ENCODE data around the gene COP1. TPM values are rescaled to one million over a fixed set of nuclear protein-coding genes. Genes with fewer than 3 reads are reported as not detected.

The COP1 gene
- total RNA-seq, 4 donors from 2014 or later: 74.1 to 104 (median 87.5) TPM

DNA sequence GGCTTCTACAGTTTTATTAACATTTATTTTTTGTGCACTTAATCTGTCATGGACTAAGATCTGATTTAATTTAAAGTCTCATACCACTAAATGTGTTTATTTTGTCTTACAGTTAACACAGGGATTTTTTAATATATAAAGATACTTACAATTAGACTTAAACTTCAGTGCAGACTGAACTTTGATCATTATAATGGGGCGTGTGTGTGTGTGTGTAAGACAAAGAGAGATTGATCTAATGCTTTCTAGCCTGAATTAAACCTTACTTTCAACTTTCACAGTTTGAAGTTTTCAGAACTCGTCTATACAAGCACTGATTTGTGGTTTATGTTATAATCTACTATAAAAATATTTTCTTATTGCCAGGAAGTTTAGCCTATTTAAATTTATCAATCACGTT lies 150.8 kb downstream of the COP1 start:
- no peak for DNase-seq (ENCODE audit: low spot score in 2 of 2)
- TF ChIP-seq POLR2A (IDR thresholded peaks at IDR 0.05): no peak
- TF ChIP-seq, protein P1, sequence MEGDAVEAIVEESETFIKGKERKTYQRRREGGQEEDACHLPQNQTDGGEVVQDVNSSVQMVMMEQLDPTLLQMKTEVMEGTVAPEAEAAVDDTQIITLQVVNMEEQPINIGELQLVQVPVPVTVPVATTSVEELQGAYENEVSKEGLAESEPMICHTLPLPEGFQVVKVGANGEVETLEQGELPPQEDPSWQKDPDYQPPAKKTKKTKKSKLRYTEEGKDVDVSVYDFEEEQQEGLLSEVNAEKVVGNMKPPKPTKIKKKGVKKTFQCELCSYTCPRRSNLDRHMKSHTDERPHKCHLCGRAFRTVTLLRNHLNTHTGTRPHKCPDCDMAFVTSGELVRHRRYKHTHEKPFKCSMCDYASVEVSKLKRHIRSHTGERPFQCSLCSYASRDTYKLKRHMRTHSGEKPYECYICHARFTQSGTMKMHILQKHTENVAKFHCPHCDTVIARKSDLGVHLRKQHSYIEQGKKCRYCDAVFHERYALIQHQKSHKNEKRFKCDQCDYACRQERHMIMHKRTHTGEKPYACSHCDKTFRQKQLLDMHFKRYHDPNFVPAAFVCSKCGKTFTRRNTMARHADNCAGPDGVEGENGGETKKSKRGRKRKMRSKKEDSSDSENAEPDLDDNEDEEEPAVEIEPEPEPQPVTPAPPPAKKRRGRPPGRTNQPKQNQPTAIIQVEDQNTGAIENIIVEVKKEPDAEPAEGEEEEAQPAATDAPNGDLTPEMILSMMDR (IDR thresholded peaks at IDR 0.05): no peak
- TF ChIP-seq EP300 (IDR thresholded peaks at IDR 0.05): no peak
- H3K4me1 ChIP-seq: no peaks in the 10 kb centered on the region
- H3K4me3 ChIP-seq: no peak overlapping the region
- H3K9me3 ChIP-seq: no peaks in the 10 kb centered on the region
- no peak overlapping the region for H3K27ac ChIP-seq
- no peaks in the 10 kb centered on the region for H3K36me3 ChIP-seq
- H3K27me3 ChIP-seq: no peaks in the 10 kb centered on the region
- WGBS, 2 donors: 74 to 86% methylated on average over 3 of the region's 3 CpGs

- no peaks in the 10 kb centered on the region for H3K36me3 ChIP-seq
- no peak for DNase-seq (ENCODE audit: low spot score in 2 of 2)
- H3K27me3 ChIP-seq: no peaks in the 10 kb centered on the region
- no peaks in the 10 kb centered on the region for H3K9me3 ChIP-seq
- no peak overlapping the region for H3K4me3 ChIP-seq
- TF ChIP-seq EP300 (IDR thresholded peaks at IDR 0.05) (no peak), POLR2A (IDR thresholded peaks at IDR 0.05) (no peak)
- TF ChIP-seq, protein P1 (IDR thresholded peaks at IDR 0.05): no peak
- H3K27ac ChIP-seq: no peak overlapping the region
- WGBS, 2 donors: 71 to 84% methylated on average over 1 of the region's 1 CpG
- no peaks in the 10 kb centered on the region for H3K4me1 ChIP-seq
These were observed 151.7 kb downstream of the COP1 start for GRCh38 chr1:176055398-176055797.

- H3K36me3 ChIP-seq: no peaks in the 10 kb centered on the region
- no peak for DNase-seq (ENCODE audit: low spot score in 2 of 2)
- WGBS, 2 donors: 82 to 85% methylated on average over 4 of the region's 4 CpGs
- no peaks in the 10 kb centered on the region for H3K4me1 ChIP-seq
- H3K27ac ChIP-seq: no peak overlapping the region
- H3K4me3 ChIP-seq: no peak overlapping the region
- TF ChIP-seq POLR2A (IDR thresholded peaks at IDR 0.05) (no peak), EP300 (IDR thresholded peaks at IDR 0.05) (no peak)
- TF ChIP-seq, protein P1 (IDR thresholded peaks at IDR 0.05): no peak
- no peaks in the 10 kb centered on the region for H3K9me3 ChIP-seq
- no peaks in the 10 kb centered on the region for H3K27me3 ChIP-seq
These were observed 155.1 kb downstream of the COP1 start for GRCh38 chr1:176051902-176052518.

DNA sequence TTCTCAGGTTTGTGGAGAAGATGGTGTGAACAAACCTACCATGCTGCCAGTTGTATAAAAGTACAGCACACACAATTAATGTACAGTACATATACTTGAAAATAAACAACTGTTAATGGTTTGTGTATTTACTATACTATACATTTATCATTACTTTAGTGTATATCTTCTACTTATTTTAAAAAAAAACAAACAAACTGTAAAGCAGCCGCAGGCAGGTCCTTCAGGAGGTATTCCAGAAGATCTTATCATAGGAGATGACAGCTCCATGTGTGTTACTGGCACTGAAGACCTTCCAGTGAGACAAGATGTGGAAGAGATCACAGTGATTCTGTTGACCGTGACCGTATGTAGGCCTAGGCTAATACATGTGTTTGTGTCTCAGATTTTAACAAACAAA lies 155.7 kb downstream of the COP1 start:
- no peaks in the 10 kb centered on the region for H3K36me3 ChIP-seq
- H3K4me3 ChIP-seq: no peak overlapping the region
- no peaks in the 10 kb centered on the region for H3K4me1 ChIP-seq
- no peak for TF ChIP-seq POLR2A (IDR thresholded peaks at IDR 0.05)
- TF ChIP-seq, protein P1 (IDR thresholded peaks at IDR 0.05): no peak
- TF ChIP-seq EP300 (IDR thresholded peaks at IDR 0.05): no peak
- H3K27ac ChIP-seq: no peak overlapping the region
- H3K27me3 ChIP-seq: no peaks in the 10 kb centered on the region
- WGBS, 2 donors: 95 to 98% methylated on average over 3 of the region's 3 CpGs
- H3K9me3 ChIP-seq: no peaks in the 10 kb centered on the region
- DNase-seq (ENCODE audit: low spot score in 2 of 2): no peak

GRCh38 chr1:176049582-176049981 lies 157.5 kb downstream of the COP1 start:
- Histone ChIP-seq H3K27me3 (no peaks in the 10 kb centered on the region), H3K36me3 (no peaks in the 10 kb centered on the region), H3K4me3 (no peak overlapping the region), H3K4me1 (no peaks in the 10 kb centered on the region), H3K9me3 (no peaks in the 10 kb centered on the region), H3K27ac (no peak overlapping the region)
- TF ChIP-seq, protein P1 (IDR thresholded peaks at IDR 0.05): no peak
- TF ChIP-seq EP300 (IDR thresholded peaks at IDR 0.05) (no peak), POLR2A (IDR thresholded peaks at IDR 0.05) (no peak)
- DNase-seq (ENCODE audit: low spot score in 2 of 2): no peak

Measured in tibial nerve (tissue), 4 donors.